ENCODE results near the gene MERTK. TPM values are rescaled to one million over a fixed set of nuclear protein-coding genes. Genes with fewer than 3 reads are reported as not detected.
"Not testable (repeated sequence)": the region's sequence is repeated elsewhere in the genome, so short reads cannot be mapped to it uniquely, and the experiment has no call there.

MERTK gene
- total RNA-seq (2022) (39.2 and 42.6 TPM in 2 replicates), Bru-seq, nascent RNA (percentile 87 among the genes with signal in this experiment), BruChase-seq, experiment 1, labeled RNA remaining after a 2-hour chase (percentile 83 among the genes with signal in this experiment), BruChase-seq, experiment 2, labeled RNA remaining after a 6-hour chase (percentile 77 among the genes with signal in this experiment)
- long read RNA-seq, transcript MERTK-201 (19 exons, 3,954 nt): major isoform, 13 of 41 reads
- long read RNA-seq, partial matches to known transcripts: 9 of 41 reads
- long read RNA-seq, other reads (novel, unspliced or antisense): 18 of 41 reads

- peaks cover 23% of the 10 kb centered on the region for H3K4me1 ChIP-seq
- H3K27me3 ChIP-seq (replicated peaks; ENCODE audit: control insufficient read depth, insufficient read depth, low read length): no peaks in the 10 kb centered on the region
- peak within 1 kb of the TSS; percentile 72 for H3K27ac Mint-ChIP-seq (ENCODE audit: unreplicated experiment)
- no peaks in the 10 kb centered on the region for H3K36me3 ChIP-seq (ENCODE audit: control insufficient read depth, insufficient read depth, low read length)
- ChIA-PET CTCF (interaction anchor here (0.6 to 2.6 kb wide), 24 partner anchors 10 to 1928 kb away, joined by 3 to 23 read pairs (median 4); partner anchors contain the start of genes ANAPC1 and TMEM87B), POLR2A (interaction anchor here (0.6 to 2.1 kb wide), 6 partner anchors 10 to 157 kb away, joined by 3 to 17 read pairs (median 4); partner anchors contain the start of gene TMEM87B)
- BruUV-seq (replicated peaks): no TSS peak
- H3K36me3 Mint-ChIP-seq (ENCODE audit: insufficient read depth, unreplicated experiment): peaks cover 12% of the 10 kb centered on the region
- intact Hi-C loops (cut with micrococcal nuclease; ENCODE audit: unreplicated experiment): loop anchor here (1.0 to 10.0 kb wide), 4 partner anchors 48 to 687 kb away; partner anchors contain the start of gene CHCHD5
- no peaks in the 10 kb centered on the region for H3K9me3 Mint-ChIP-seq (ENCODE audit: unreplicated experiment)
- peak; percentile 96 for DNase-seq
- H3K4me1 Mint-ChIP-seq (ENCODE audit: low read depth, unreplicated experiment): peaks cover 35% of the 10 kb centered on the region
- H3K9me3 ChIP-seq: no peaks in the 10 kb centered on the region
- peak; percentile 62 to 73 for TF ChIP-seq CTCF (IDR thresholded peaks at IDR 0.05; ENCODE audit: insufficient read depth in 1 of 2, low read depth in 1 of 2, low read length in 1 of 2, severe bottlenecking in 1 of 2, unreplicated experiment in 1 of 2)
- peak within 1 kb of the TSS; percentile 90 for H3K4me3 ChIP-seq (ENCODE audit: low read depth, low read length)
- H3K27me3 Mint-ChIP-seq (ENCODE audit: insufficient read depth, unreplicated experiment): no peaks in the 10 kb centered on the region
- peak within 1 kb of the TSS; percentile 86 for H3K4me3 Mint-ChIP-seq (ENCODE audit: unreplicated experiment)
These were observed at the start of gene MERTK for GRCh38 chr2:111897924-111898702. MERTK (plus strand) TSS chr2:111898607; CDS start chr2:111898736, 129 bp downstream.

- peaks cover 74% of the 10 kb centered on the region for H3K36me3 Mint-ChIP-seq (ENCODE audit: insufficient read depth, unreplicated experiment)
- H3K36me3 ChIP-seq (ENCODE audit: control insufficient read depth, insufficient read depth, low read length); intact Hi-C loops (cut with micrococcal nuclease; ENCODE audit: unreplicated experiment); H3K9me3 ChIP-seq; BruUV-seq (replicated peaks); H3K27me3 Mint-ChIP-seq (ENCODE audit: insufficient read depth, unreplicated experiment); POLR2A ChIA-PET; H3K4me1 ChIP-seq; H3K27ac Mint-ChIP-seq (ENCODE audit: unreplicated experiment); H3K4me1 Mint-ChIP-seq (ENCODE audit: low read depth, unreplicated experiment); H3K4me3 Mint-ChIP-seq (ENCODE audit: unreplicated experiment); H3K4me3 ChIP-seq (ENCODE audit: low read depth, low read length); CTCF ChIA-PET; H3K27me3 ChIP-seq (replicated peaks; ENCODE audit: control insufficient read depth, insufficient read depth, low read length); H3K9me3 Mint-ChIP-seq (ENCODE audit: unreplicated experiment): not testable (repeated sequence)
- DNase-seq: peak; percentile 40 to 49
- peak; percentile 44 to 45 for TF ChIP-seq CTCF (IDR thresholded peaks at IDR 0.05; ENCODE audit: insufficient read depth in 1 of 2, low read depth in 1 of 2, low read length in 1 of 2, severe bottlenecking in 1 of 2, unreplicated experiment in 1 of 2)
These were observed 47.8 kb upstream of the MERTK start for GRCh38 chr2:111850646-111851045.

- H3K36me3 ChIP-seq (ENCODE audit: control insufficient read depth, insufficient read depth, low read length); H3K27me3 Mint-ChIP-seq (ENCODE audit: insufficient read depth, unreplicated experiment); H3K9me3 ChIP-seq; H3K4me1 ChIP-seq; H3K4me3 ChIP-seq (ENCODE audit: low read depth, low read length); CTCF ChIA-PET; H3K4me3 Mint-ChIP-seq (ENCODE audit: unreplicated experiment); intact Hi-C loops (cut with micrococcal nuclease; ENCODE audit: unreplicated experiment); H3K4me1 Mint-ChIP-seq (ENCODE audit: low read depth, unreplicated experiment); POLR2A ChIA-PET; H3K27ac Mint-ChIP-seq (ENCODE audit: unreplicated experiment); H3K9me3 Mint-ChIP-seq (ENCODE audit: unreplicated experiment); BruUV-seq (replicated peaks); H3K27me3 ChIP-seq (replicated peaks; ENCODE audit: control insufficient read depth, insufficient read depth, low read length); DNase-seq: not testable (repeated sequence)
- H3K36me3 Mint-ChIP-seq (ENCODE audit: insufficient read depth, unreplicated experiment): peaks cover 79% of the 10 kb centered on the region
These were observed 45.9 kb upstream of the MERTK start for GRCh38 chr2:111852544-111852943.

- CTCF ChIA-PET: not testable (repeated sequence)
These were observed 38.4 kb upstream of the MERTK start for GRCh38 chr2:111860005-111860404.

GRCh38 chr2:111865124-111865523 is 33.3 kb upstream of the MERTK start:
- H3K4me3 ChIP-seq (ENCODE audit: low read depth, low read length); H3K4me3 Mint-ChIP-seq (ENCODE audit: unreplicated experiment); intact Hi-C loops (cut with micrococcal nuclease; ENCODE audit: unreplicated experiment); DNase-seq; H3K4me1 ChIP-seq; H3K36me3 ChIP-seq (ENCODE audit: control insufficient read depth, insufficient read depth, low read length); CTCF ChIA-PET; POLR2A ChIA-PET; H3K27me3 ChIP-seq (replicated peaks; ENCODE audit: control insufficient read depth, insufficient read depth, low read length); H3K27me3 Mint-ChIP-seq (ENCODE audit: insufficient read depth, unreplicated experiment); H3K4me1 Mint-ChIP-seq (ENCODE audit: low read depth, unreplicated experiment); H3K9me3 ChIP-seq; H3K27ac Mint-ChIP-seq (ENCODE audit: unreplicated experiment); BruUV-seq (replicated peaks); H3K9me3 Mint-ChIP-seq (ENCODE audit: unreplicated experiment): not testable (repeated sequence)
- peaks cover 53% of the 10 kb centered on the region for H3K36me3 Mint-ChIP-seq (ENCODE audit: insufficient read depth, unreplicated experiment)

More at GRCh38 chr2:111860005-111860404, 38.4 kb upstream of the MERTK start:
- H3K9me3 ChIP-seq; H3K36me3 ChIP-seq (ENCODE audit: control insufficient read depth, insufficient read depth, low read length); H3K27me3 ChIP-seq (replicated peaks; ENCODE audit: control insufficient read depth, insufficient read depth, low read length); H3K4me1 Mint-ChIP-seq (ENCODE audit: low read depth, unreplicated experiment); POLR2A ChIA-PET; DNase-seq; BruUV-seq (replicated peaks); H3K4me3 Mint-ChIP-seq (ENCODE audit: unreplicated experiment); H3K27ac Mint-ChIP-seq (ENCODE audit: unreplicated experiment); H3K4me3 ChIP-seq (ENCODE audit: low read depth, low read length); intact Hi-C loops (cut with micrococcal nuclease; ENCODE audit: unreplicated experiment); H3K9me3 Mint-ChIP-seq (ENCODE audit: unreplicated experiment); H3K27me3 Mint-ChIP-seq (ENCODE audit: insufficient read depth, unreplicated experiment); H3K4me1 ChIP-seq: not testable (repeated sequence)
- H3K36me3 Mint-ChIP-seq (ENCODE audit: insufficient read depth, unreplicated experiment): peaks cover 54% of the 10 kb centered on the region

All from Caco-2 (cell line).